ENCODE data around the gene GLT6D1. TPM values are rescaled to one million over a fixed set of nuclear protein-coding genes. Genes with fewer than 3 reads are reported as not detected.

Gene GLT6D1
- total and polyA plus RNA-seq, 9 donors: not detected

DNA sequence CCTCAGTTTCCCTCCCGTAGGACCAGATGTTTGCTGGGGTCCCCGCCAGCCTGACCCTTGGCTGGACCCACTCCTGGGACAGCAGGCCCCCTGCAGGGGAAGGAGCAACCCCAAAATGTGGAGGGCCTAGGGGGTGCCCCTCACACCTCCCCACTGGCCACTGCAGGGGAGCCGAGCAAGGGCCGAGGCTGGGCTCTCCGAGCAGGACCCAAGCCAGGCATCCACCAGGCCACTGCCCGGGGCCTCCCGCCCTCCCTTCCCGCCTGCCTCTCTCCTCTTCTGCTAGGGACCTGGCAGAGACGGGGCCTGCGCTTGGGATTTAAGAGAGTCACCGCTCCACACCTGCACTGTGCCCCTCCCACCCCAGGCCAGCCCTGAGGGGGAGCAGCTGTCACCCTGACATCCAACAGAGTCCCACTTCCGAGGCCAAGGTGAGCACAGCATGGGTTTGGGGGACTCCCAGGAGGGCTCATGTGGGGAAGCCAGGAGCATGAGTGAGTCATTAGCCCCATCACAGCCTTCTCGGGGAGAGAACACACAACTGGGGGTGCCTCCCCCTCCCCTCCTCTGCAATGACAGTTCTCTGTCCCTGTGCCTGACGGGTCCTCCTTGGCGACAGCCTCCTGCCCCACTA, 44.2 kb upstream of the GLT6D1 start:
- TF ChIP-seq POLR2A (IDR thresholded peaks at IDR 0.05) (no peak), EP300 (IDR thresholded peaks at IDR 0.05) (no peak)
- TF ChIP-seq, protein P1, sequence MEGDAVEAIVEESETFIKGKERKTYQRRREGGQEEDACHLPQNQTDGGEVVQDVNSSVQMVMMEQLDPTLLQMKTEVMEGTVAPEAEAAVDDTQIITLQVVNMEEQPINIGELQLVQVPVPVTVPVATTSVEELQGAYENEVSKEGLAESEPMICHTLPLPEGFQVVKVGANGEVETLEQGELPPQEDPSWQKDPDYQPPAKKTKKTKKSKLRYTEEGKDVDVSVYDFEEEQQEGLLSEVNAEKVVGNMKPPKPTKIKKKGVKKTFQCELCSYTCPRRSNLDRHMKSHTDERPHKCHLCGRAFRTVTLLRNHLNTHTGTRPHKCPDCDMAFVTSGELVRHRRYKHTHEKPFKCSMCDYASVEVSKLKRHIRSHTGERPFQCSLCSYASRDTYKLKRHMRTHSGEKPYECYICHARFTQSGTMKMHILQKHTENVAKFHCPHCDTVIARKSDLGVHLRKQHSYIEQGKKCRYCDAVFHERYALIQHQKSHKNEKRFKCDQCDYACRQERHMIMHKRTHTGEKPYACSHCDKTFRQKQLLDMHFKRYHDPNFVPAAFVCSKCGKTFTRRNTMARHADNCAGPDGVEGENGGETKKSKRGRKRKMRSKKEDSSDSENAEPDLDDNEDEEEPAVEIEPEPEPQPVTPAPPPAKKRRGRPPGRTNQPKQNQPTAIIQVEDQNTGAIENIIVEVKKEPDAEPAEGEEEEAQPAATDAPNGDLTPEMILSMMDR (IDR thresholded peaks at IDR 0.05): no peak
- H3K4me3 ChIP-seq: no peak overlapping the region
- H3K27ac ChIP-seq: no peak overlapping the region
- H3K36me3 ChIP-seq: no peaks in the 10 kb centered on the region
- WGBS, 3 donors: 73 to 76% (median 74%) methylated on average over 14 to 15 of the region's 15 CpGs
- intact Hi-C loops (cut with DNase I): no loop called here
- H3K4me1 ChIP-seq (ENCODE audit: insufficient read depth): no peaks in the 10 kb centered on the region
- DNase-seq: no peak
- no peaks in the 10 kb centered on the region for H3K27me3 ChIP-seq
- no peaks in the 10 kb centered on the region for H3K9me3 ChIP-seq

DNA sequence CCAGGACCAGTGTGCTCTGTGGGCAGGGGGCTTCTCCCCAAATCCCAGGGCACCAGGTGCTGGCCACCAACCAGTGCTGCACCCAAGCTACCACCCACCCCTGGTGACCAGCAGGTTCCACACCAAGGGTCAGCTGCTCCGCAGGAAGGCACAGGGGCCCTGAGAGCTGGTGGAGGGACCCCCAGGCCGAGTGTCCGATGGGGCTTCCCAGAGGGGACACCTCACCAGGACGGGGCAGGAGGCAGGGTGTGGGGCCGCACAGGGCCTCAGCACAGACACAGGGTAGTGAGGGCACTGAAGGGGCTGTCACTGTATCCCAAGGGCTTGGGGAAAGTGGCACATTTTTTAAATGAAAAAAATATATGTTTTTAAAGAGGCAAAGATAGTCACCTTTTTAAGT, 41.8 kb upstream of the GLT6D1 start:
- H3K9me3 ChIP-seq: no peaks in the 10 kb centered on the region
- 83 to 92% (median 90%) methylated on average over 5 of the region's 5 CpGs for WGBS, 3 donors
- intact Hi-C loops (cut with DNase I): no loop called here
- no peak overlapping the region for H3K4me3 ChIP-seq
- no peak overlapping the region for H3K27ac ChIP-seq
- H3K4me1 ChIP-seq (ENCODE audit: insufficient read depth): no peaks in the 10 kb centered on the region
- H3K36me3 ChIP-seq: no peaks in the 10 kb centered on the region
- TF ChIP-seq EP300 (IDR thresholded peaks at IDR 0.05) (no peak), POLR2A (IDR thresholded peaks at IDR 0.05) (no peak)
- TF ChIP-seq, protein P1 (IDR thresholded peaks at IDR 0.05): no peak
- H3K27me3 ChIP-seq: no peaks in the 10 kb centered on the region
- no peak for DNase-seq

DNA sequence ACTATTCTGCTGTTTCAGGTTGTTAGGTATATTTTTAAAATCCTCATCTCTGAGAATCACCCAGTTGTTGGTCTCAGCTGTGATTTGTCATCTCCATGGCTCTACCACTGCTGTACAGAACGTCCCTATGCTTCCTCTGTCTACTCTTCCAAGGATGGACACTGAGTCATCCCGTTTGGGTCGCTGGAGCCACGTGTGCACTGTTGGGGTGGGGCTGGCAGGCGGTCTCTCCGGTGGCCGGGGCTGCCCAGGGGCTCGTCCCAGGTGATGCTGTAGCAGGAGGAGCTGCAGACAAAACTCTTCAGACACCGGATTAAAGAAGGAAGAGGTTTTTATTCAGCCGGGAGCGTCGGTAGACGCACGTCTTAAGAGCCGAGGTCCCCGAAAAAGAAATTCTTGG, 40.7 kb upstream of the GLT6D1 start:
- DNase-seq: no peak
- Histone ChIP-seq H3K4me1 (ENCODE audit: insufficient read depth) (no peaks in the 10 kb centered on the region), H3K4me3 (no peak overlapping the region), H3K9me3 (no peaks in the 10 kb centered on the region), H3K27ac (no peak overlapping the region), H3K36me3 (no peaks in the 10 kb centered on the region), H3K27me3 (no peaks in the 10 kb centered on the region)
- no peak for TF ChIP-seq POLR2A (IDR thresholded peaks at IDR 0.05)
- no peak for TF ChIP-seq EP300 (IDR thresholded peaks at IDR 0.05)
- TF ChIP-seq, protein P1 (IDR thresholded peaks at IDR 0.05): no peak
- 30 to 63% (median 47%) methylated on average over 16 of the region's 16 CpGs for WGBS, 3 donors
- intact Hi-C loops (cut with DNase I): no loop called here

DNA sequence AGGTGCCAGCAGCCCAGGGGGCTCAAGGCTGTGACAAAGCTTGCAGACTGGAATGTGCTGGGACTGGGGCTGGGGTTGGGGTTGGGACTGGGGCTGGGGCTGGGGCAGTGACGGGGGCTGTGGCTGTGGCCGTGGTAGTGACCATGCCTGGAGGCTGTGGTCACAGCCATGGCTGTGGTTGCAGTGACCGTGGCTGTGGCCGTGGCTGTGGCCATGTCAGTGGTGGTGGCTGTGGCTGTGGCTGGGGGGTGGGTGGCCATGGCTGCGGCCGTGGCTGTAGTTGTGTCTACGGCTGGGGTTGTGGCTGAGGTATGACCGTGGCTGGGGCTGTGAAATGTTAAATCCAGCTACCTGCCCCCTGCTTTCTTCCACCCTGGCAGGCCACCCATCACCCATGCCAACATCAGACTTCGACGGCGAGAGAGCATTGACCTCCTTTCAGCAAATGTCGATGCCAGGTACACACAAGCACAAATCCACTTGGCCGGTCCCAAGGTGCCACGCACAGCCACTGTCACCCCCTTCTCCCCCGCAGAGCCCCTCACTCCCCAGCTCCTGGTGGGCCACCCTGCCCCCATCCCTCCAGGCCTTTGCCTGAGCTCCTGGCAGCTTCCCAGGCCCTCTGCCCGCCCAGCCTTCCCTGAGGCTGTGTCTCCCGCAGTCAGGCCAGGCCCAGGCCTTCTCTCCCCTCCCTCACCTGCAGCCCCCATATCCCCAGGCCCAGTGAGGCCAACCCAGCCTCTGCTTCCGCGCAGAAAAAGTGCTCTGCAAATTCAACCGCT, 39.1 kb upstream of the GLT6D1 start:
- H3K4me3 ChIP-seq: no peak overlapping the region
- H3K4me1 ChIP-seq (ENCODE audit: insufficient read depth): no peaks in the 10 kb centered on the region
- intact Hi-C loops (cut with DNase I): no loop called here
- WGBS, 3 donors: 87 to 90% (median 87%) methylated on average over 19 to 20 of the region's 20 CpGs
- H3K27me3 ChIP-seq: no peaks in the 10 kb centered on the region
- H3K36me3 ChIP-seq: no peaks in the 10 kb centered on the region
- H3K27ac ChIP-seq: no peak overlapping the region
- no peak for DNase-seq
- H3K9me3 ChIP-seq: no peaks in the 10 kb centered on the region
- TF ChIP-seq EP300 (IDR thresholded peaks at IDR 0.05): no peak
- no peak for TF ChIP-seq POLR2A (IDR thresholded peaks at IDR 0.05)
- TF ChIP-seq, protein P1 (IDR thresholded peaks at IDR 0.05): no peak
